ENCODE data around the gene CDH6. TPM values are rescaled to one million over a fixed set of nuclear protein-coding genes. Genes with fewer than 3 reads are reported as not detected.

Gene CDH6
- total RNA-seq, 2 donors from 2014 or later = not detected

GRCh38 chr5:31300501-31300900 lies 107.0 kb downstream of the CDH6 start:
- no peaks in the 10 kb centered on the region for H3K36me3 Mint-ChIP-seq (ENCODE audit: low read depth)

GRCh38 chr5:31301833-31302232 lies 108.3 kb downstream of the CDH6 start:
- Mint-ChIP-seq H3K4me1 (no peaks in the 10 kb centered on the region), H3K27ac (no peak overlapping the region), H3K36me3 (ENCODE audit: low read depth) (no peaks in the 10 kb centered on the region), H3K27me3 (peaks cover 10% of the 10 kb centered on the region), H3K9me3 (no peaks in the 10 kb centered on the region), H3K4me3 (no peak overlapping the region)
- no peak for ATAC-seq (replicated peaks)

More at GRCh38 chr5:31300501-31300900, 107.0 kb downstream of the CDH6 start:
- no peaks in the 10 kb centered on the region for H3K4me1 Mint-ChIP-seq
- peaks cover 10% of the 10 kb centered on the region for H3K27me3 Mint-ChIP-seq
- no peak overlapping the region for H3K27ac Mint-ChIP-seq
- no peak for ATAC-seq (replicated peaks)
- H3K9me3 Mint-ChIP-seq = no peaks in the 10 kb centered on the region
- no peak overlapping the region for H3K4me3 Mint-ChIP-seq

GRCh38 chr5:31303688-31304087 lies 110.2 kb downstream of the CDH6 start:
- no peak overlapping the region for H3K27ac Mint-ChIP-seq
- no peak overlapping the region for H3K4me3 Mint-ChIP-seq
- no peaks in the 10 kb centered on the region for H3K4me1 Mint-ChIP-seq
- H3K9me3 Mint-ChIP-seq = no peaks in the 10 kb centered on the region
- no peaks in the 10 kb centered on the region for H3K36me3 Mint-ChIP-seq (ENCODE audit: low read depth)
- peaks cover 4% of the 10 kb centered on the region for H3K27me3 Mint-ChIP-seq
- ATAC-seq (replicated peaks) = no peak

GRCh38 chr5:31317665-31318064 lies 124.2 kb downstream of the CDH6 start:
- ATAC-seq (replicated peaks) = no peak
- Mint-ChIP-seq H3K9me3 (no peaks in the 10 kb centered on the region), H3K4me3 (no peak overlapping the region), H3K4me1 (no peaks in the 10 kb centered on the region), H3K27ac (no peak overlapping the region), H3K27me3 (peaks cover 4% of the 10 kb centered on the region), H3K36me3 (ENCODE audit: low read depth) (no peaks in the 10 kb centered on the region)

GRCh38 chr5:31319335-31319734 lies 125.8 kb downstream of the CDH6 start:
- H3K27me3 Mint-ChIP-seq = peaks cover 4% of the 10 kb centered on the region
- no peak for ATAC-seq (replicated peaks)
- H3K4me3 Mint-ChIP-seq = no peak overlapping the region
- no peaks in the 10 kb centered on the region for H3K9me3 Mint-ChIP-seq
- no peaks in the 10 kb centered on the region for H3K36me3 Mint-ChIP-seq (ENCODE audit: low read depth)
- H3K27ac Mint-ChIP-seq = no peak overlapping the region
- no peaks in the 10 kb centered on the region for H3K4me1 Mint-ChIP-seq

- Mint-ChIP-seq H3K36me3 (ENCODE audit: low read depth) (no peaks in the 10 kb centered on the region), H3K27me3 (peaks cover 4% of the 10 kb centered on the region), H3K4me3 (no peak overlapping the region), H3K4me1 (no peaks in the 10 kb centered on the region), H3K9me3 (no peaks in the 10 kb centered on the region), H3K27ac (no peak overlapping the region)
- ATAC-seq (replicated peaks) = no peak
These were observed 129.5 kb downstream of the CDH6 start for GRCh38 chr5:31322946-31323345.

GRCh38 chr5:31324842-31325241 lies 131.4 kb downstream of the CDH6 start:
- H3K27me3 Mint-ChIP-seq = peaks cover 6% of the 10 kb centered on the region
- no peaks in the 10 kb centered on the region for H3K9me3 Mint-ChIP-seq
- no peak overlapping the region for H3K27ac Mint-ChIP-seq
- ATAC-seq (replicated peaks) = no peak
- H3K4me3 Mint-ChIP-seq = no peak overlapping the region
- no peaks in the 10 kb centered on the region for H3K4me1 Mint-ChIP-seq
- no peaks in the 10 kb centered on the region for H3K36me3 Mint-ChIP-seq (ENCODE audit: low read depth)

GRCh38 chr5:31328040-31328733 lies 134.7 kb downstream of the CDH6 start:
- Mint-ChIP-seq H3K36me3 (ENCODE audit: low read depth) (no peaks in the 10 kb centered on the region), H3K27me3 (peaks cover 6% of the 10 kb centered on the region), H3K4me3 (no peak overlapping the region), H3K9me3 (no peaks in the 10 kb centered on the region), H3K4me1 (no peaks in the 10 kb centered on the region), H3K27ac (no peak overlapping the region)
- no peak for ATAC-seq (replicated peaks)

GRCh38 chr5:31329715-31330114 lies 136.2 kb downstream of the CDH6 start:
- H3K4me3 Mint-ChIP-seq = no peak overlapping the region
- H3K27me3 Mint-ChIP-seq = peaks cover 6% of the 10 kb centered on the region
- H3K27ac Mint-ChIP-seq = no peak overlapping the region
- H3K36me3 Mint-ChIP-seq (ENCODE audit: low read depth) = no peaks in the 10 kb centered on the region
- no peaks in the 10 kb centered on the region for H3K4me1 Mint-ChIP-seq
- no peaks in the 10 kb centered on the region for H3K9me3 Mint-ChIP-seq
- ATAC-seq (replicated peaks) = no peak

- Mint-ChIP-seq H3K36me3 (ENCODE audit: low read depth) (no peaks in the 10 kb centered on the region), H3K27ac (no peak overlapping the region), H3K4me1 (no peaks in the 10 kb centered on the region), H3K9me3 (no peaks in the 10 kb centered on the region), H3K27me3 (peaks cover 6% of the 10 kb centered on the region), H3K4me3 (no peak overlapping the region)
- ATAC-seq (replicated peaks) = no peak
These were observed 138.7 kb downstream of the CDH6 start for GRCh38 chr5:31332160-31332559.

- Mint-ChIP-seq H3K27ac (no peak overlapping the region), H3K27me3 (peaks cover 6% of the 10 kb centered on the region), H3K4me1 (no peaks in the 10 kb centered on the region), H3K9me3 (no peaks in the 10 kb centered on the region), H3K36me3 (ENCODE audit: low read depth) (no peaks in the 10 kb centered on the region), H3K4me3 (no peak overlapping the region)
- no peak for ATAC-seq (replicated peaks)
These were observed 140.0 kb downstream of the CDH6 start for GRCh38 chr5:31333475-31333874.

- peaks cover 6% of the 10 kb centered on the region for H3K27me3 Mint-ChIP-seq
- no peaks in the 10 kb centered on the region for H3K4me1 Mint-ChIP-seq
- ATAC-seq (replicated peaks) = no peak
- H3K27ac Mint-ChIP-seq = no peak overlapping the region
- H3K4me3 Mint-ChIP-seq = no peak overlapping the region
- no peaks in the 10 kb centered on the region for H3K36me3 Mint-ChIP-seq (ENCODE audit: low read depth)
- no peaks in the 10 kb centered on the region for H3K9me3 Mint-ChIP-seq
These were observed 140.8 kb downstream of the CDH6 start for GRCh38 chr5:31334061-31334860.

- Mint-ChIP-seq H3K27me3 (peaks cover 3% of the 10 kb centered on the region), H3K27ac (no peak overlapping the region), H3K9me3 (no peaks in the 10 kb centered on the region), H3K4me1 (no peaks in the 10 kb centered on the region), H3K36me3 (ENCODE audit: low read depth) (no peaks in the 10 kb centered on the region), H3K4me3 (no peak overlapping the region)
- ATAC-seq (replicated peaks) = no peak
These were observed 142.0 kb downstream of the CDH6 start for GRCh38 chr5:31335456-31335855.

GRCh38 chr5:31343946-31344345 lies 150.5 kb downstream of the CDH6 start:
- Mint-ChIP-seq H3K36me3 (ENCODE audit: low read depth) (no peaks in the 10 kb centered on the region), H3K9me3 (no peaks in the 10 kb centered on the region), H3K27me3 (no peaks in the 10 kb centered on the region), H3K4me1 (no peaks in the 10 kb centered on the region), H3K4me3 (no peak overlapping the region), H3K27ac (no peak overlapping the region)
- no peak for ATAC-seq (replicated peaks)

- H3K27me3 Mint-ChIP-seq = peaks cover 1% of the 10 kb centered on the region
These were observed 153.5 kb downstream of the CDH6 start for GRCh38 chr5:31346896-31347551.

More at GRCh38 chr5:31346896-31347551, 153.5 kb downstream of the CDH6 start:
- no peaks in the 10 kb centered on the region for H3K36me3 Mint-ChIP-seq (ENCODE audit: low read depth)
- no peaks in the 10 kb centered on the region for H3K9me3 Mint-ChIP-seq
- no peak overlapping the region for H3K27ac Mint-ChIP-seq
- no peak overlapping the region for H3K4me3 Mint-ChIP-seq
- H3K4me1 Mint-ChIP-seq = no peaks in the 10 kb centered on the region
- ATAC-seq (replicated peaks) = no peak
